GM23338 (cell line): Measurements from ENCODE around the gene DCBLD1. TPM values are rescaled to one million over a fixed set of nuclear protein-coding genes. Genes with fewer than 3 reads are reported as not detected.

Source experiments
- ATAC-seq: fragments of 200-7000 bp; cut with Tn5 transposase; 3 replicates; pipeline ENCODE4 v1.9.1; 2020
- DNase-seq: peaks from one replicate; pipeline ENCODE4 v3.0.0-alpha.2; 2015; ENCODE audit warnings: low spot score
- H2AFZ ChIP-seq: fragments of 200-600 bp; sonication (generic); 2 replicates; pipeline ENCODE4 v1.8.0; 2016; ENCODE audit warnings: antibody characterized with exemption, mild to moderate bottlenecking, moderate library complexity
- H3F3A ChIP-seq: fragments of 200-600 bp; sonication (generic); replicated peaks from 2 replicates; pipeline ENCODE4 v1.8.0; 2017; ENCODE audit warnings: antibody characterized with exemption, mixed run types, low read depth
- H3K27ac ChIP-seq: fragments of 200-600 bp; sonication (generic); 2 replicates; pipeline ENCODE4 v1.6.1; 2016; ENCODE audit warnings: low read depth
- H3K27me3 ChIP-seq: fragments of 200-600 bp; sonication (generic); 2 replicates; pipeline ENCODE4 v1.8.0; 2016; ENCODE audit warnings: mild to moderate bottlenecking, mixed run types, moderate library complexity; ENCODE audit not compliant: insufficient read depth
- H3K36me3 ChIP-seq: fragments of 200-600 bp; sonication (generic); 2 replicates; pipeline ENCODE4 v1.8.0; 2016; ENCODE audit warnings: mild to moderate bottlenecking; ENCODE audit not compliant: insufficient read depth
- H3K4me1 ChIP-seq: fragments of 200-600 bp; sonication (generic); 2 replicates; pipeline ENCODE4 v1.8.0; 2016; ENCODE audit warnings: mild to moderate bottlenecking, moderate library complexity; ENCODE audit not compliant: insufficient read depth
- H3K4me2 ChIP-seq: fragments of 200-600 bp; sonication (generic); 2 replicates; pipeline ENCODE4 v1.7.1; 2017; ENCODE audit warnings: mixed run types
- H3K4me3 ChIP-seq: fragments of 200-600 bp; sonication (generic); 2 replicates; pipeline ENCODE4 v1.6.1; 2016; ENCODE audit warnings: mixed run types
- H3K79me2 ChIP-seq: fragments of 200-600 bp; sonication (generic); replicated peaks from 2 replicates; pipeline ENCODE4 v1.8.0; 2017; ENCODE audit warnings: mild to moderate bottlenecking; ENCODE audit not compliant: insufficient read depth
- H3K9me2 ChIP-seq: fragments of 200-600 bp; sonication (generic); 2 replicates; pipeline ENCODE4 v1.8.0; 2017; ENCODE audit not compliant: insufficient read depth
- H4K20me1 ChIP-seq: fragments of 200-600 bp; sonication (generic); replicated peaks from 2 replicates; pipeline ENCODE4 v1.8.0; 2017; ENCODE audit warnings: mild to moderate bottlenecking; ENCODE audit not compliant: insufficient read depth
- H3K27ac Mint-ChIP-seq: 2 replicates; pipeline ENCODE4 v1.8.0; 2020; ENCODE audit warnings: inconsistent platforms, mild to moderate bottlenecking, moderate library complexity, mixed read lengths
- H3K27me3 Mint-ChIP-seq: 3 replicates; pipeline ENCODE4 v1.8.0; 2022; ENCODE audit warnings: low read depth, mild to moderate bottlenecking, moderate library complexity, mixed read lengths, inconsistent platforms; ENCODE audit not compliant: insufficient read depth, poor library complexity
- H3K36me3 Mint-ChIP-seq: 3 replicates; pipeline ENCODE4 v1.8.0; 2021; ENCODE audit warnings: low read depth, mild to moderate bottlenecking, inconsistent platforms, moderate library complexity, mixed read lengths
- H3K4me1 Mint-ChIP-seq: 3 replicates; pipeline ENCODE4 v1.8.0; 2020; ENCODE audit warnings: mild to moderate bottlenecking, inconsistent platforms, mixed read lengths
- H3K4me3 Mint-ChIP-seq: 3 replicates; pipeline ENCODE4 v1.8.0; 2021; ENCODE audit warnings: moderate library complexity, mild to moderate bottlenecking, inconsistent platforms, mixed read lengths
- H3K9me3 Mint-ChIP-seq: 3 replicates; pipeline ENCODE4 v1.8.0; 2020; ENCODE audit warnings: moderate library complexity, mild to moderate bottlenecking, inconsistent platforms, mixed read lengths
- CREB1 ChIP-seq: fragments of 250-450 bp; sonication (Bioruptor Pico); IDR thresholded peaks from 2 replicates; pipeline ENCODE4 v1.5.0; 2020; ENCODE audit warnings: low read depth, mild to moderate bottlenecking, moderate library complexity
- ETS1 ChIP-seq: IDR thresholded peaks from 2 replicates; pipeline ENCODE4 v1.6.1; 2016; ENCODE audit warnings: antibody characterized with exemption
- EZH2 ChIP-seq: fragments of 200-600 bp; sonication (generic); IDR thresholded peaks from one replicate; pipeline ENCODE4 v1.8.0; 2017; ENCODE audit warnings: antibody characterized with exemption, mild to moderate bottlenecking, low read depth; ENCODE audit not compliant: unreplicated experiment
- JUNB ChIP-seq: IDR thresholded peaks from one replicate; pipeline ENCODE4 v1.6.1; 2016; ENCODE audit warnings: antibody characterized with exemption; ENCODE audit not compliant: unreplicated experiment
- NANOG ChIP-seq: IDR thresholded peaks from 2 replicates; pipeline ENCODE4 v1.6.1; 2016; ENCODE audit warnings: antibody characterized with exemption, borderline replicate concordance
- POLR2AphosphoS5 ChIP-seq: IDR thresholded peaks from 2 replicates; pipeline ENCODE4 v1.6.1; 2016; ENCODE audit warnings: antibody characterized with exemption, low read depth
- STAT1 ChIP-seq: IDR thresholded peaks from one replicate; pipeline ENCODE4 v1.6.1; 2016; ENCODE audit warnings: antibody characterized with exemption; ENCODE audit not compliant: unreplicated experiment
- ZNF331 ChIP-seq: fragments of 250-450 bp; sonication (Bioruptor Pico); IDR thresholded peaks from 2 replicates; pipeline ENCODE4 v1.5.0; 2020; ENCODE audit warnings: low read depth, mild to moderate bottlenecking, moderate library complexity
- ZNF462 ChIP-seq: fragments of 250-450 bp; sonication (Bioruptor Pico); IDR thresholded peaks from 2 replicates; pipeline ENCODE4 v1.5.0; 2020; ENCODE audit warnings: mild to moderate bottlenecking, moderate library complexity
- polyA plus RNA-seq: library from polyadenylated mRNA; unstranded; fragments of >200 nt; fragmentation: Nextera tagmentation; extraction: Ambion mirVana; gene quantifications from 2 replicates; pipeline ENCODE4 v1.2.1, GENCODE V29; 2016
- total RNA-seq: library from RNA; depleted of rRNA; stranded (reverse); fragments of >200 nt; shearing (Covaris generic); gene quantifications from 2 replicates; pipeline ENCODE4 v1.2.3, GENCODE V29; 2014
- TF ChIP-seq, protein P1 (sequence below), 2 experiments: fragments of 200-600 bp in 1 of 2; sonication (generic) in 1 of 2; conservative IDR thresholded peaks; 2 replicates each; pipeline versions ENCODE4 v1.5.1 to v1.6.1; 2016 to 2017; ENCODE audit warnings: antibody characterized with exemption in 2 of 2, low read depth in 2 of 2, mild to moderate bottlenecking in 2 of 2, moderate library complexity in 1 of 2

Gene DCBLD1
- total and polyA plus RNA-seq, 2 experiments from 2014 or later: 4.2 to 7.6 TPM

DNA sequence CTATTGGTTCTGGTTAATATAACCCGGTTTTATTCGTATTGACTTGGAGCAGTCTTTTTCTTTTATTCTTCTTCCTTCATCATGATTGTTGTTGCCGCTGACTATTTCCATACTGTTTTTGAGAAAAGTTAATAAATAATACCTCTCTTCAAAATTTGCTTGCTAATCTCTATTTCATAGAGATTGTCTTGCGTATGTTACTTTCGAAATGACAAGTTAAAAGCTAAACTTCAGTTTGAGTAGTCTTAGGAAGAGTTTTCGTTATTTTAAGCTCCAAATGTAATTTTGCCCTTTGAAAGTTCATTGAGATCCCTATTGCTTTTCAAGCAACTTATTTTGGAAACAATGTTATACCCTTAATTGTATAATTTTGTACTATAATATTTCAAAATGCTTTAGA, 36.4 kb downstream of the DCBLD1 start:
- no peak overlapping the region for H3K27ac ChIP-seq
- no peaks in the 10 kb centered on the region for H3K36me3 ChIP-seq
- no peaks in the 10 kb centered on the region for H3K79me2 ChIP-seq
- H2AFZ ChIP-seq: no peak overlapping the region
- no peak overlapping the region for H3K27ac Mint-ChIP-seq
- ATAC-seq (no peak), DNase-seq (no peak)
- no peaks in the 10 kb centered on the region for H3K27me3 Mint-ChIP-seq
- H3K4me1 Mint-ChIP-seq: no peaks in the 10 kb centered on the region
- no peaks in the 10 kb centered on the region for H3F3A ChIP-seq
- no peak overlapping the region for H3K4me3 ChIP-seq
- H4K20me1 ChIP-seq: no peaks in the 10 kb centered on the region
- TF ChIP-seq CREB1 (CRISPR knock-in tag) (no peak), ZNF331 (CRISPR knock-in tag) (no peak), ETS1 (no peak), JUNB (no peak), STAT1 (no peak), EZH2 (no peak), ZNF462 (CRISPR knock-in tag) (no peak), POLR2AphosphoS5 (no peak), NANOG (no peak)
- TF ChIP-seq, protein P1, sequence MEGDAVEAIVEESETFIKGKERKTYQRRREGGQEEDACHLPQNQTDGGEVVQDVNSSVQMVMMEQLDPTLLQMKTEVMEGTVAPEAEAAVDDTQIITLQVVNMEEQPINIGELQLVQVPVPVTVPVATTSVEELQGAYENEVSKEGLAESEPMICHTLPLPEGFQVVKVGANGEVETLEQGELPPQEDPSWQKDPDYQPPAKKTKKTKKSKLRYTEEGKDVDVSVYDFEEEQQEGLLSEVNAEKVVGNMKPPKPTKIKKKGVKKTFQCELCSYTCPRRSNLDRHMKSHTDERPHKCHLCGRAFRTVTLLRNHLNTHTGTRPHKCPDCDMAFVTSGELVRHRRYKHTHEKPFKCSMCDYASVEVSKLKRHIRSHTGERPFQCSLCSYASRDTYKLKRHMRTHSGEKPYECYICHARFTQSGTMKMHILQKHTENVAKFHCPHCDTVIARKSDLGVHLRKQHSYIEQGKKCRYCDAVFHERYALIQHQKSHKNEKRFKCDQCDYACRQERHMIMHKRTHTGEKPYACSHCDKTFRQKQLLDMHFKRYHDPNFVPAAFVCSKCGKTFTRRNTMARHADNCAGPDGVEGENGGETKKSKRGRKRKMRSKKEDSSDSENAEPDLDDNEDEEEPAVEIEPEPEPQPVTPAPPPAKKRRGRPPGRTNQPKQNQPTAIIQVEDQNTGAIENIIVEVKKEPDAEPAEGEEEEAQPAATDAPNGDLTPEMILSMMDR (conservative IDR thresholded peaks at IDR 0.05; ENCODE audit: low read depth in 2 of 2): no peak
- no peak overlapping the region for H3K4me2 ChIP-seq
- H3K9me3 Mint-ChIP-seq: no peaks in the 10 kb centered on the region
- peaks cover 2% of the 10 kb centered on the region; the same call in 1 of the 3 replicates for H3K36me3 Mint-ChIP-seq
- H3K9me2 ChIP-seq: 0 out of 2 replicates have a peak, but pooled peaks cover 7% of the 10 kb centered on the region
- no peaks in the 10 kb centered on the region for H3K27me3 ChIP-seq
- no peak overlapping the region for H3K4me3 Mint-ChIP-seq
- H3K4me1 ChIP-seq: no peaks in the 10 kb centered on the region
